DND-41 (cell line): Measurements from ENCODE around the gene C17orf107.
A peak's percentile ranks its signal among the peaks of the same experiment; 100 is the strongest.

Experiments
- ATAC-seq: fragments of 200-7000 bp; cut with Tn5 transposase; 3 replicates; pipeline ENCODE4 v1.9.1; 2021; ENCODE audit warnings: low read depth; ENCODE audit not compliant: insufficient read depth
- DNase-seq: peaks from one replicate; pipeline ENCODE4 v3.0.0-alpha.2; 2020
- H2AFZ ChIP-seq: 2 replicates; pipeline ENCODE4 v1.6.0; 2012; ENCODE audit warnings: low read depth, low read length
- H3K27ac ChIP-seq: 2 replicates; pipeline ENCODE4 v1.5.1; 2012; ENCODE audit warnings: low read length, inconsistent platforms
- H3K27me3 ChIP-seq: fragments of 200-600 bp; sonication (generic); 2 replicates; pipeline ENCODE4 v1.6.0; 2012; ENCODE audit warnings: low read length, mild to moderate bottlenecking, inconsistent platforms; ENCODE audit not compliant: insufficient read depth, poor library complexity
- H3K36me3 ChIP-seq: 2 replicates; pipeline ENCODE4 v1.5.1; 2012; ENCODE audit warnings: low read length, inconsistent platforms; ENCODE audit not compliant: insufficient read depth
- H3K4me1 ChIP-seq: 2 replicates; pipeline ENCODE4 v1.5.1; 2012; ENCODE audit warnings: mild to moderate bottlenecking, low read length; ENCODE audit not compliant: insufficient read depth
- H3K4me2 ChIP-seq: 2 replicates; pipeline ENCODE4 v1.6.0; 2012; ENCODE audit warnings: mild to moderate bottlenecking, moderate library complexity, low read length, inconsistent platforms; ENCODE audit not compliant: insufficient read depth
- H3K4me3 ChIP-seq, 2 experiments: fragments of 200-600 bp in 1 of 2; shearing (Covaris generic) in 1 of 2; 2 replicates each; pipeline ENCODE4 v1.5.1; 2012 to 2016; ENCODE audit warnings: inconsistent platforms in 2 of 2, low read length in 2 of 2, mild to moderate bottlenecking in 2 of 2, low read depth in 1 of 2, moderate library complexity in 1 of 2
- H3K79me2 ChIP-seq: 2 replicates; pipeline ENCODE4 v1.6.0; 2012; ENCODE audit warnings: low read length, inconsistent platforms; ENCODE audit not compliant: insufficient read depth
- H3K9ac ChIP-seq: 2 replicates; pipeline ENCODE4 v1.6.0; 2012; ENCODE audit warnings: low read depth, mild to moderate bottlenecking, inconsistent platforms, low read length, moderate library complexity
- H3K9me3 ChIP-seq: 2 replicates; pipeline ENCODE4 v1.5.1; 2012; ENCODE audit warnings: low read length, moderate library complexity, mild to moderate bottlenecking, inconsistent platforms; ENCODE audit not compliant: insufficient read depth, severe bottlenecking
- H4K20me1 ChIP-seq: 2 replicates; pipeline ENCODE4 v1.6.0; 2012; ENCODE audit warnings: low read length; ENCODE audit not compliant: insufficient read depth
- EZH2 ChIP-seq: IDR thresholded peaks from 3 replicates; pipeline ENCODE4 v1.6.1; 2012; ENCODE audit warnings: borderline replicate concordance, low read depth, mild to moderate bottlenecking, moderate library complexity, low read length, inconsistent platforms; ENCODE audit not compliant: severe bottlenecking
- TF ChIP-seq, protein P1 (sequence below): IDR thresholded peaks from 2 replicates; pipeline ENCODE4 v1.5.1; 2012; ENCODE audit warnings: borderline replicate concordance, low read length, moderate library complexity, mild to moderate bottlenecking; ENCODE audit not compliant: poor library complexity, severe bottlenecking; ENCODE audit errors: extremely low read depth

C17orf107 gene

DNA sequence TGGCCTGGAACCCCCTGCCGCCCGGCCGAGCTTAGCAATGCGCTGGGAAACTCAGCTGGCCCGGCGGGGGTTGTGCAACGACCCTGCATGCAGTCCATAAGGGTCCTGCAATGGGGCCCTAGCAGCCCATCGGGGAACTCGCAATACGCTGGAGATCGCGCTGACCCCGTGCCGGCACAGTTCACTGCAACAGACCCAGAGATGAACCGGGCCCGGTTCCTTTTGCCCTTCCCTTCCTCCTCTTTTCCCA is 40.1 kb downstream of the C17orf107 start:
- ATAC-seq, result peak; percentile 0; the same call in 1 of the 3 replicates
- H3K4me3 ChIP-seq, result peak overlapping the region; percentile 47 to 77
- H3K4me1 ChIP-seq, result peaks cover 51% of the 10 kb centered on the region
- no peaks in the 10 kb centered on the region for H3K27me3 ChIP-seq
- H3K27ac ChIP-seq, result peak overlapping the region; percentile 94
- H3K4me2 ChIP-seq, result peak overlapping the region; percentile 83
- peak overlapping the region; percentile 84 for H2AFZ ChIP-seq
- no peaks in the 10 kb centered on the region for H3K9me3 ChIP-seq
- DNase-seq, result no peak
- H3K36me3 ChIP-seq, result peaks cover 59% of the 10 kb centered on the region
- H3K9ac ChIP-seq, result peak overlapping the region; percentile 82
- peaks cover 44% of the 10 kb centered on the region for H4K20me1 ChIP-seq
- no peak for TF ChIP-seq EZH2
- TF ChIP-seq, protein P1, sequence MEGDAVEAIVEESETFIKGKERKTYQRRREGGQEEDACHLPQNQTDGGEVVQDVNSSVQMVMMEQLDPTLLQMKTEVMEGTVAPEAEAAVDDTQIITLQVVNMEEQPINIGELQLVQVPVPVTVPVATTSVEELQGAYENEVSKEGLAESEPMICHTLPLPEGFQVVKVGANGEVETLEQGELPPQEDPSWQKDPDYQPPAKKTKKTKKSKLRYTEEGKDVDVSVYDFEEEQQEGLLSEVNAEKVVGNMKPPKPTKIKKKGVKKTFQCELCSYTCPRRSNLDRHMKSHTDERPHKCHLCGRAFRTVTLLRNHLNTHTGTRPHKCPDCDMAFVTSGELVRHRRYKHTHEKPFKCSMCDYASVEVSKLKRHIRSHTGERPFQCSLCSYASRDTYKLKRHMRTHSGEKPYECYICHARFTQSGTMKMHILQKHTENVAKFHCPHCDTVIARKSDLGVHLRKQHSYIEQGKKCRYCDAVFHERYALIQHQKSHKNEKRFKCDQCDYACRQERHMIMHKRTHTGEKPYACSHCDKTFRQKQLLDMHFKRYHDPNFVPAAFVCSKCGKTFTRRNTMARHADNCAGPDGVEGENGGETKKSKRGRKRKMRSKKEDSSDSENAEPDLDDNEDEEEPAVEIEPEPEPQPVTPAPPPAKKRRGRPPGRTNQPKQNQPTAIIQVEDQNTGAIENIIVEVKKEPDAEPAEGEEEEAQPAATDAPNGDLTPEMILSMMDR, result no peak
- H3K79me2 ChIP-seq, result peaks cover 59% of the 10 kb centered on the region

DNA sequence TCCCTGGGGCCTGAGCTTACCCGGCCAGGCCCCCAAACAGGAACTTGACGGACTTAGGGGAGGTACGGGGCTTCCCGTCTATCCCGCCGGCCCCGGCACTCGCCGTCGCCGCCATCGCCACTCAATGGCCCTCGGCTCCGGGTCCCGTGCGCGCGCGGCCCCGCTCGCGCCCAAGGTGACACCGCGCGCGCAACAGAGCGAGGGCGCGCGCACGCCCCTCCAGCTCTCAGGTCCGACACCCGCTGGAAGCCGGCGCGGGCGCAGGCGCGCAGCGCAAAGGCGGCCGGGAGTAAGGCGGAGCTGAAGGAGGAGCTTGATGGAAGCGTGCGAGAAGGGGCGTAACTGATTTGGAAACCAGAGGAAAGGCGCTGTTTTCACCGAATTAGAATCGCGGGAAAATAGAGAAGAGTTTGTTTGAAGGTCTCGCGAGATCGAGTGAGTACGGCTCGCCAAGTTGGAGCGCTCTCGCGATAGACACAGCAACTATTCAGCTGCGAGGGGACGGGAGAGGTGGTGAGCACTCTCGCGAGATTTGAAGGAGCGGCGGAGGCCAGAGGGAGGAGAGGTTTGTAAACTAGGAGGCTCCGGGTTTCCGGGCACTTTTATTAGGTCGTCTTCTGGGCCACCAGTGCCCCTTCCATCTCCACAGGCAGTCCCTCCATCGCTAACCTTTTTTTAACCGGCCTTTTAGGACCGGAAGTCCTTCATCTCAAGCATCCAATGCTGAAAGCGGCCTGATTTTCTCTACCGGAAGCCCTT is 40.6 kb downstream of the C17orf107 start, which contains the start of the genes RNF167 and SLC25A11:
Gene RNF167, plus strand, starts transcription at position 473 of the 759 bp plus-strand sequence. CDS start 642 bp downstream, outside the sequence.
Gene SLC25A11, minus strand, starts transcription at position 251 of the 759 bp plus-strand sequence. Its CDS starts 136 bp downstream, at position 115.
- Histone ChIP-seq H3K4me2 (peak within 1 kb of the TSS; percentile 97), H3K36me3 (peaks cover 64% of the 10 kb centered on the region), H3K9ac (peak within 1 kb of the TSS; percentile 82), H4K20me1 (peaks cover 49% of the 10 kb centered on the region), H3K4me1 (peaks cover 56% of the 10 kb centered on the region), H2AFZ (peak within 1 kb of the TSS; percentile 84), H3K27me3 (no peaks in the 10 kb centered on the region), H3K27ac (peak within 1 kb of the TSS; percentile 94), H3K9me3 (no peaks in the 10 kb centered on the region), H3K79me2 (peaks cover 64% of the 10 kb centered on the region), H3K4me3 (peak within 1 kb of the TSS; percentile 54 to 77)
- DNase-seq, result peak; percentile 98
- peak; percentile 76 for ATAC-seq
- TF ChIP-seq, protein P1, result no peak
- TF ChIP-seq EZH2, result no peak

- peaks cover 71% of the 10 kb centered on the region for H3K36me3 ChIP-seq
- peaks cover 64% of the 10 kb centered on the region for H3K4me1 ChIP-seq
- peak overlapping the region; percentile 69 for H2AFZ ChIP-seq
- DNase-seq (peak; percentile 76), ATAC-seq (peak; percentile 42)
- peak overlapping the region; percentile 94 for H3K27ac ChIP-seq
- no peak for TF ChIP-seq EZH2
- TF ChIP-seq, protein P1, result no peak
- H3K9me3 ChIP-seq, result no peaks in the 10 kb centered on the region
- no peaks in the 10 kb centered on the region for H3K27me3 ChIP-seq
- peaks cover 72% of the 10 kb centered on the region for H3K79me2 ChIP-seq
- H3K4me3 ChIP-seq, result peak overlapping the region; percentile 54 to 77
- peaks cover 56% of the 10 kb centered on the region for H4K20me1 ChIP-seq
- peak overlapping the region; percentile 97 for H3K4me2 ChIP-seq
- H3K9ac ChIP-seq, result peak overlapping the region; percentile 82
Observed at GRCh38 chr17:4940555-4941318, 41.4 kb downstream of the C17orf107 start.
